ENCODE data around the gene SLC16A10. TPM values are rescaled to one million over a fixed set of nuclear protein-coding genes. Genes with fewer than 3 reads are reported as not detected.

SLC16A10 gene
- total and polyA plus RNA-seq, 2 of the 8 experiments (the other 6 are each of a cell fraction or from before 2014, with no cell fraction given) = 18.6 to 23.2 TPM

DNA sequence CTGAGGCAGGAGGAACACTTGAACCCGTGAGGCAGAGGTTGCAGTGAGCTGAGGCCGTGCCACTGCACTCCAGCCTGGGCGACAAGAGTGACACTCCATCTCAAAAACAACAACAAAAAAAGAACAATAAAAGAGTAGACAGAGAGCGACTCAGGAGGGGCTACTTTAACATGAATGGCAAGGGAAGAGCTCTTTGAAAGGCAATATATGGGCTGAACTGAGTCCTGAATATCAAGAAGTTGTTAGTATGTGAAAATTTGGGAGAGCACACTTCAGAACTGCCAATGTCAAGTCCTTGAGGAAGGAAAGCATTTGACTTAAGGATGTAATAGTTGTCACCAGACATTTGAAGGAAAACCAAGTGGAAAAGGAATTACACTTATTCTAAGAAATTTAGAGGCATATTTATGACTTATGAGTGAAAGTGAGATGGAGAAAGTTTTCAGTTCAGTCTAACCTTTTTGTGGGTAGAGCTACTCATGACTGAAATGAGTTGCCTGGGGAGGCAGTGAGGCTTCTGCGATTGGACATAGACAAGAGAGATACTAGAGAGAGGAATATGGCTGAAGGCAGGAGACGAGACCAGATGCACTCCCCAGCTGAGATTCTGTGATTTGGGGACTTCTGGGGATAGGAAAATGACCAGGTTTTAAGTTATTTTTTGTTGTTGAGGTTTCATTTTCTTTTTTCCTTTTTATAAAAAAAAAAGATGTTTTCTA is 48.6 kb upstream of the SLC16A10 start:
- Histone ChIP-seq H2AFZ (ENCODE audit: low read length) (no peak overlapping the region), H3K27ac (ENCODE audit: low read depth, low read length) (no peak overlapping the region), H2AK5ac (ENCODE audit: low read depth, low read length) (no peak overlapping the region), H3K4me2 (ENCODE audit: insufficient read depth in 1 of 2, low read depth in 2 of 2, low read length in 2 of 2) (no peak overlapping the region), H2BK15ac (ENCODE audit: low read length) (no peak overlapping the region), H2BK120ac (replicated peaks; ENCODE audit: low read depth, low read length) (no peak overlapping the region), H4K91ac (replicated peaks; ENCODE audit: insufficient read length, low read length) (no peak overlapping the region), H2BK12ac (ENCODE audit: low read depth, low read length) (no peak overlapping the region), H3K23me2 (ENCODE audit: low read depth, low read length) (no peaks in the 10 kb centered on the region), H3K27me3 (replicated peaks in 1 of 4; ENCODE audit: control insufficient read depth in 3 of 4, extremely low read depth in 1 of 4, insufficient read depth in 3 of 4, low read length in 3 of 4) (no peaks in the 10 kb centered on the region; a peak in 1 of 7 replicates), H4K5ac (ENCODE audit: insufficient read length, low read depth, low read length) (no peak overlapping the region), H3K4me1 (replicated peaks in 1 of 4; ENCODE audit: control insufficient read depth in 3 of 4, insufficient read depth in 4 of 4, low read length in 3 of 4) (peaks cover 0 to 8% (median 4%) of the 10 kb centered on the region in 4 experiments; a peak in 5 of 7 replicates), H4K20me1 (replicated peaks in 1 of 2; ENCODE audit: control insufficient read depth in 1 of 2, insufficient read depth in 2 of 2, low read length in 2 of 2) (no peaks in the 10 kb centered on the region), H3K18ac (ENCODE audit: extremely low read depth, low read length) (no peak overlapping the region), H2BK5ac (ENCODE audit: low read depth, low read length) (no peak overlapping the region), H3K36me3 (ENCODE audit: control insufficient read depth in 2 of 4, insufficient read depth in 4 of 4, low read length in 3 of 4) (no peaks in the 10 kb centered on the region), H3K4ac (replicated peaks; ENCODE audit: insufficient read length, low read depth, low read length) (no peak overlapping the region), H3K14ac (ENCODE audit: insufficient read length) (no peak overlapping the region), H4K8ac (ENCODE audit: extremely low read depth, insufficient read depth, low read length) (no peak overlapping the region), H3K56ac (replicated peaks; ENCODE audit: insufficient read length, low read depth, low read length) (no peak overlapping the region), H2BK20ac (ENCODE audit: low read length) (no peak overlapping the region), H3K9ac (replicated peaks in 1 of 4; ENCODE audit: extremely low read depth in 1 of 4, low read depth in 3 of 4, low read length in 3 of 4) (no peak overlapping the region), H3K23ac (ENCODE audit: insufficient read length) (no peak overlapping the region), H3K4me3 (ENCODE audit: extremely low read depth in 1 of 4, insufficient read depth in 2 of 4, low read depth in 3 of 4, low read length in 4 of 4) (no peak overlapping the region), H3K9me3 (ENCODE audit: insufficient read depth in 2 of 2, low read depth in 1 of 2, low read length in 1 of 2) (no peaks in the 10 kb centered on the region), H3K79me2 (ENCODE audit: control insufficient read depth in 1 of 2, insufficient read depth in 2 of 2, low read length in 2 of 2) (no peaks in the 10 kb centered on the region), H3K79me1 (ENCODE audit: low read depth, low read length) (no peaks in the 10 kb centered on the region)
- no peak for FAIRE-seq
- DNase-seq (ENCODE audit: low read depth in 1 of 2, low spot score in 2 of 2) = no peak
- ChIA-PET CTCF (ENCODE audit: partially characterized antibody) (interaction anchor here (0.7 to 1.1 kb wide), 2 partner anchors 172 to 184 kb away, joined by 3 to 4 read pairs; no protein-coding TSS in a partner anchor), POLR2A (ENCODE audit: partially characterized antibody) (interaction anchor here (0.8 kb wide), 1 partner anchor 12 kb away, joined by 3 read pairs; no protein-coding TSS in a partner anchor)
- TF ChIP-seq EZH2 (IDR thresholded peaks at IDR 0.05; ENCODE audit: low read depth, low read length, severe bottlenecking) = no peak
- TF ChIP-seq, protein P1, sequence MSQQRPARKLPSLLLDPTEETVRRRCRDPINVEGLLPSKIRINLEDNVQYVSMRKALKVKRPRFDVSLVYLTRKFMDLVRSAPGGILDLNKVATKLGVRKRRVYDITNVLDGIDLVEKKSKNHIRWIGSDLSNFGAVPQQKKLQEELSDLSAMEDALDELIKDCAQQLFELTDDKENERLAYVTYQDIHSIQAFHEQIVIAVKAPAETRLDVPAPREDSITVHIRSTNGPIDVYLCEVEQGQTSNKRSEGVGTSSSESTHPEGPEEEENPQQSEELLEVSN (IDR thresholded peaks at IDR 0.05) = no peak
- no peak for TF ChIP-seq SIN3A (conservative IDR thresholded peaks at IDR 0.05 in 1 of 2, IDR thresholded peaks at IDR 0.05 in 1 of 2; ENCODE audit: low read depth in 1 of 2, low read length in 2 of 2)
- TF ChIP-seq JUND (IDR thresholded peaks at IDR 0.05; ENCODE audit: low read length) = no peak
- TF ChIP-seq NANOG (IDR thresholded peaks at IDR 0.05; ENCODE audit: insufficient read depth, low read depth, low read length, poor library complexity, severe bottlenecking) = no peak
- TF ChIP-seq TEAD4 (IDR thresholded peaks at IDR 0.05; ENCODE audit: low read depth, low read length) = no peak
- TF ChIP-seq SAP30 (IDR thresholded peaks at IDR 0.05; ENCODE audit: insufficient read depth, insufficient replicate concordance, low read length) = no peak
- no peak for TF ChIP-seq EP300 (IDR thresholded peaks at IDR 0.05; ENCODE audit: borderline replicate concordance in 1 of 2, low read depth in 2 of 2, low read length in 2 of 2)
- WGBS, 2 experiments (ENCODE audit: extremely low coverage in 1 of 2, insufficient coverage in 1 of 2, insufficient read length in 1 of 2, insufficient replicate concordance in 2 of 2, low coverage in 1 of 2, low lambda C conversion rate in 2 of 2, missing lambda C conversion rate in 1 of 2) = 90% methylated on average over 6 of the region's 6 CpGs; no CpG with 5 or more reads in 1 of the 2 experiments
